Tibial nerve (tissue), 3 donors: ENCODE results near the gene ABCB9.

Experiments
- CTCF ChIP-seq, 5 experiments: fragments of 200-600 bp in 3 of 5; fragments of 450-650 bp in 2 of 5; sonication (generic) in 3 of 5; IDR thresholded peaks; one replicate each; pipeline ENCODE4 v1.5.1; 2016 to 2019; ENCODE audit warnings: antibody characterized with exemption in 5 of 5, mild to moderate bottlenecking in 3 of 5, moderate library complexity in 2 of 5
- POLR2A ChIP-seq, 2 donors: fragments of 450-650 bp; IDR thresholded peaks; one replicate each; pipeline ENCODE4 v1.6.1; 2017; ENCODE audit warnings: antibody characterized with exemption in 2 of 2, mild to moderate bottlenecking in 2 of 2, moderate library complexity in 2 of 2

- TF ChIP-seq CTCF (IDR thresholded peaks at IDR 0.05): no peak
- no peak for TF ChIP-seq POLR2A (IDR thresholded peaks at IDR 0.05)
Measured at GRCh38 chr12:122896662-122897061, 69.6 kb downstream of the ABCB9 start.
